CD14-positive monocyte (primary cell): ENCODE data around the gene TMEM51. TPM values are rescaled to one million over a fixed set of nuclear protein-coding genes. Genes with fewer than 3 reads are reported as not detected.

Experiments used
- DNase-seq, 3 donors: peaks; one replicate each; pipeline ENCODE4 v3.0.0-alpha.2; 2011 to 2022
- H2AFZ ChIP-seq: 2 replicates; pipeline ENCODE4 v1.6.0; 2012; ENCODE audit warnings: mild to moderate bottlenecking, low read depth, low read length, inconsistent platforms; ENCODE audit not compliant: insufficient read depth, poor library complexity, severe bottlenecking
- H3K27ac ChIP-seq, 2 donors: 1 replicate in 1 of 2; 2 replicates in 1 of 2; pipeline ENCODE4 v1.5.1; 2012 to 2013; ENCODE audit warnings: low read length in 2 of 2, control low read depth in 1 of 2, inconsistent platforms in 1 of 2, low read depth in 1 of 2, mild to moderate bottlenecking in 1 of 2
- H3K27me3 ChIP-seq, 2 donors: one replicate each; pipeline versions ENCODE4 v1.6.0 to v1.6.1; 2011 to 2013; ENCODE audit warnings: low read length in 2 of 2; ENCODE audit not compliant: control insufficient read depth in 2 of 2, insufficient read depth in 2 of 2
- H3K36me3 ChIP-seq, 2 donors: replicated peaks in 1 of 2; 1 replicate in 1 of 2; 2 replicates in 1 of 2; pipeline versions ENCODE4 v1.5.1 to v1.6.1; 2012 to 2013; ENCODE audit warnings: low read length in 2 of 2, control low read depth in 1 of 2, inconsistent platforms in 1 of 2, mild to moderate bottlenecking in 1 of 2; ENCODE audit not compliant: insufficient read depth in 2 of 2, control insufficient read depth in 1 of 2
- H3K4me1 ChIP-seq, 2 donors: 1 replicate in 1 of 2; 2 replicates in 1 of 2; pipeline versions ENCODE4 v1.5.1 to v1.6.1; 2012 to 2013; ENCODE audit warnings: low read length in 2 of 2, control low read depth in 1 of 2, inconsistent platforms in 1 of 2, mild to moderate bottlenecking in 1 of 2, moderate library complexity in 1 of 2; ENCODE audit not compliant: insufficient read depth in 2 of 2, control insufficient read depth in 1 of 2
- H3K4me2 ChIP-seq: replicated peaks from 2 replicates; pipeline ENCODE3; 2012; ENCODE audit warnings: low read length, moderate library complexity, mild to moderate bottlenecking; ENCODE audit not compliant: poor library complexity, severe bottlenecking; ENCODE audit errors: extremely low read depth
- H3K4me3 ChIP-seq, 3 experiments: fragments of 200-600 bp in 1 of 3; sonication (generic) in 1 of 3; replicated peaks in 1 of 3; 1 replicate in 2 of 3; 2 replicates in 1 of 3; pipeline ENCODE4 v1.5.1; 2011 to 2013; ENCODE audit warnings: low read length in 3 of 3, mild to moderate bottlenecking in 3 of 3, control low read depth in 2 of 3, low read depth in 2 of 3, inconsistent platforms in 1 of 3, moderate library complexity in 1 of 3
- H3K79me2 ChIP-seq: 2 replicates; pipeline ENCODE4 v1.6.0; 2012; ENCODE audit warnings: mild to moderate bottlenecking, control low read depth, inconsistent platforms, low read length, moderate library complexity; ENCODE audit not compliant: insufficient read depth
- H3K9ac ChIP-seq: 2 replicates; pipeline ENCODE4 v1.6.0; 2017; ENCODE audit warnings: low read length, mild to moderate bottlenecking; ENCODE audit not compliant: insufficient read depth, poor library complexity, severe bottlenecking
- H3K9me3 ChIP-seq, 2 donors: replicated peaks in 1 of 2; 1 replicate in 1 of 2; 2 replicates in 1 of 2; pipeline versions ENCODE4 v1.5.1 to v1.6.1; 2012 to 2013; ENCODE audit warnings: low read length in 2 of 2, control low read depth in 1 of 2; ENCODE audit not compliant: control insufficient read depth in 1 of 2, insufficient read depth in 1 of 2
- H4K20me1 ChIP-seq: 2 replicates; pipeline ENCODE4 v1.6.0; 2012; ENCODE audit warnings: mild to moderate bottlenecking, low read length, control low read depth, moderate library complexity; ENCODE audit not compliant: insufficient read depth
- H3K27ac Mint-ChIP-seq, 7 donors: one replicate each; pipeline ENCODE4 v1.8.0; 2020; ENCODE audit warnings: mild to moderate bottlenecking in 7 of 7, mixed read lengths in 7 of 7, moderate library complexity in 6 of 7, inconsistent platforms in 2 of 7
- H3K27me3 Mint-ChIP-seq, 3 donors: one replicate each; pipeline ENCODE4 v1.8.0; 2021 to 2022; ENCODE audit warnings: low read depth in 3 of 3, mild to moderate bottlenecking in 3 of 3, mixed read lengths in 3 of 3, moderate library complexity in 3 of 3, inconsistent platforms in 1 of 3
- H3K36me3 Mint-ChIP-seq, 2 donors: one replicate each; pipeline ENCODE4 v1.8.0; 2020; ENCODE audit warnings: mixed read lengths in 2 of 2, inconsistent platforms in 1 of 2, mild to moderate bottlenecking in 1 of 2
- H3K4me1 Mint-ChIP-seq: one replicate; pipeline ENCODE4 v1.8.0; 2020; ENCODE audit warnings: mild to moderate bottlenecking, mixed read lengths
- H3K4me3 Mint-ChIP-seq, 2 donors: one replicate each; pipeline ENCODE4 v1.8.0; 2020; ENCODE audit warnings: mild to moderate bottlenecking in 2 of 2, mixed read lengths in 2 of 2, moderate library complexity in 1 of 2
- H3K9me3 Mint-ChIP-seq, 7 donors: one replicate each; pipeline ENCODE4 v1.8.0; 2020 to 2022; ENCODE audit warnings: mixed read lengths in 7 of 7, mild to moderate bottlenecking in 6 of 7, moderate library complexity in 6 of 7, inconsistent platforms in 2 of 7
- CTCF ChIP-seq: fragments of 200-600 bp; IDR thresholded peaks from one replicate; pipeline ENCODE4 v1.8.0; 2022; ENCODE audit warnings: antibody characterized with exemption, mild to moderate bottlenecking
- WGBS: methylation state at CpG from one replicate; pipeline ENCODE4 v1.1.5; 2013; ENCODE audit warnings: missing lambda C conversion rate; ENCODE audit not compliant: insufficient coverage; 5-methylcytosine and 5-hydroxymethylcytosine counted together
- intact Hi-C, 2 donors: fragments of 100-400 bp; cut with micrococcal nuclease; formaldehyde crosslinking; loops; one replicate each; pipeline versions ENCODE4 v1.15.0 to v1.15.1; 2023
- polyA plus RNA-seq, 3 donors: library from polyadenylated mRNA; depleted of rRNA in 1 of 3; unstranded in 2 of 3; stranded (reverse) in 1 of 3; fragments of 300-500 nt in 2 of 3; fragments of >200 nt in 1 of 3; fragmentation: Illumina TruSeq in 2 of 3; gene quantifications; 1 replicate in 2 of 3; 2 replicates in 1 of 3; pipeline ENCODE4 v1.2.3, GENCODE V29; 2012 to 2021

TMEM51 gene
- polyA plus RNA-seq, 3 donors, result 1.2 to 2.5 (median 2.1) TPM

GRCh38 chr1:15141935-15142539, 11.5 kb upstream of the TMEM51 start:
- Mint-ChIP-seq H3K27ac (no peak overlapping the region), H3K27me3 (peaks cover 2 to 12% (median 8%) of the 10 kb centered on the region in 3 donors), H3K4me1 (peaks cover 41% of the 10 kb centered on the region), H3K36me3 (no peaks in the 10 kb centered on the region), H3K9me3 (peaks cover 0 to 2% (median 0%) of the 10 kb centered on the region in 7 donors), H3K4me3 (no peak overlapping the region)
- Histone ChIP-seq H2AFZ (peak overlapping the region; percentile 44), H3K9ac (peak overlapping the region; percentile 8), H3K4me2 (no peak overlapping the region), H3K79me2 (no peaks in the 10 kb centered on the region), H3K27ac (peak overlapping the region in 1 of 2 donors; percentile 22), H3K27me3 (no peaks in the 10 kb centered on the region), H4K20me1 (no peaks in the 10 kb centered on the region), H3K4me3 (no peak overlapping the region), H3K36me3 (no peaks in the 10 kb centered on the region), H3K9me3 (no peaks in the 10 kb centered on the region), H3K4me1 (peaks cover 29 to 40% of the 10 kb centered on the region in 2 donors)
- DNase-seq, result peak in 1 of 3 donors; percentile 40
- 0% methylated on average over 5 of the region's 6 CpGs for WGBS
- TF ChIP-seq CTCF, result no peak
- intact Hi-C loops, result no loop called here

- no peak overlapping the region for H3K9ac ChIP-seq
- intact Hi-C loops, result no loop called here
- H4K20me1 ChIP-seq, result no peaks in the 10 kb centered on the region
- H3K36me3 ChIP-seq, result no peaks in the 10 kb centered on the region
- no peaks in the 10 kb centered on the region for H3K9me3 ChIP-seq
- H3K4me3 ChIP-seq, result no peak overlapping the region
- no peaks in the 10 kb centered on the region for H3K79me2 ChIP-seq
- no peaks in the 10 kb centered on the region for H3K27me3 ChIP-seq
- H3K27ac Mint-ChIP-seq, result no peak overlapping the region
- DNase-seq, result no peak
- peaks cover 0 to 1% (median 0%) of the 10 kb centered on the region in 7 donors for H3K9me3 Mint-ChIP-seq
- H3K27me3 Mint-ChIP-seq, result peaks cover 8 to 10% (median 9%) of the 10 kb centered on the region in 3 donors
- no peak overlapping the region for H3K4me3 Mint-ChIP-seq
- H3K4me2 ChIP-seq, result no peak overlapping the region
- no peak overlapping the region for H2AFZ ChIP-seq
- TF ChIP-seq CTCF, result no peak
- 57% methylated on average over 1 of the region's 2 CpGs for WGBS
- H3K27ac ChIP-seq, result no peak overlapping the region
- no peaks in the 10 kb centered on the region for H3K36me3 Mint-ChIP-seq
- peaks cover 33 to 36% of the 10 kb centered on the region in 2 donors for H3K4me1 ChIP-seq
- peaks cover 36% of the 10 kb centered on the region for H3K4me1 Mint-ChIP-seq
Observed at GRCh38 chr1:15145327-15145726, 8.2 kb upstream of the TMEM51 start.
